Kidney glomerular epithelial cell (primary cell): ENCODE measurements around the gene DOK7.

Experiments used
- DNase-seq: peaks from one replicate; lab custom pipeline; 2025; lab: John Stamatoyannopoulos, UW

DOK7 gene

GRCh38 chr4:3463556-3464348, 646 bp downstream of the DOK7 start:
- no peak for DNase-seq

GRCh38 chr4:3464349-3464905, 1.3 kb downstream of the DOK7 start:
- no peak for DNase-seq

DNA sequence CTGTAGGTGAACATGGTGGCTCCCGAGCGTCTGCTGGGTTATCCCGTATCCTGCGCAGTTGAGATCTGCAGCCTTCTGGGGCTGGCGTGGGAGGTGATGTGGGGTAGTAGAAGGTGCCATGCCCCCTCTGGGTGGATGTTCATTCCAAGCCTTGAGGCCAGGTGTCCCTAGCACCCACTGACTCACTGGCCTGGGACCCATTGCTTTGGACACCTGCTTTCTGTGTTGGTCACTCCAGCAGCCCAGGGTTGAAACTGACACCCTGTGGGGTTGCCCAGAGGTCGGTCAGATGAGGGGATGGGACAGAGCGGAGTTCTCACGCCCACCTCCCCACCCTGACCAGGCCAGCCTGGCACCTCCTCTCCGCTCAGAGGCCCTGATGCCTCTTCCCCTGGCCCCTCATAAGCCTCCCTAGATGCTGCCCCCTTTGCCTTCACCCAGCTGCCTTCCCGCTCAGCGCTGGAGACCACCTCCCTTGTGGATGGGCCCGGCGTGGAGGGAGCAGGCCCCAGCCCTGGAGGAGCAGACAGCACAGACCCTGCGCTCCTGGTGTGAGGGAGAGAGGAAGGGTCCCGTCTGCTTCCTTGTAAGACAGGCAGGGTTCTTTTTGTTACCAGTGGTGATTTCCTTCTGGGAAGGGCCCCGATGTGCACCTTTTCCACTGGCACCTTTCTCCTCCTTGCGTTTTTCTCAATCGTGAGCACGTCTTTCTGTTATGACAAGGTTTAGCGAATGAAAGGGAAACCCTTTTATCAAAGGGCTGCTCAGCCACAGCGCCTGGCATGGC, 2.0 kb downstream of the DOK7 start:
- DNase-seq, result no peak

DNA sequence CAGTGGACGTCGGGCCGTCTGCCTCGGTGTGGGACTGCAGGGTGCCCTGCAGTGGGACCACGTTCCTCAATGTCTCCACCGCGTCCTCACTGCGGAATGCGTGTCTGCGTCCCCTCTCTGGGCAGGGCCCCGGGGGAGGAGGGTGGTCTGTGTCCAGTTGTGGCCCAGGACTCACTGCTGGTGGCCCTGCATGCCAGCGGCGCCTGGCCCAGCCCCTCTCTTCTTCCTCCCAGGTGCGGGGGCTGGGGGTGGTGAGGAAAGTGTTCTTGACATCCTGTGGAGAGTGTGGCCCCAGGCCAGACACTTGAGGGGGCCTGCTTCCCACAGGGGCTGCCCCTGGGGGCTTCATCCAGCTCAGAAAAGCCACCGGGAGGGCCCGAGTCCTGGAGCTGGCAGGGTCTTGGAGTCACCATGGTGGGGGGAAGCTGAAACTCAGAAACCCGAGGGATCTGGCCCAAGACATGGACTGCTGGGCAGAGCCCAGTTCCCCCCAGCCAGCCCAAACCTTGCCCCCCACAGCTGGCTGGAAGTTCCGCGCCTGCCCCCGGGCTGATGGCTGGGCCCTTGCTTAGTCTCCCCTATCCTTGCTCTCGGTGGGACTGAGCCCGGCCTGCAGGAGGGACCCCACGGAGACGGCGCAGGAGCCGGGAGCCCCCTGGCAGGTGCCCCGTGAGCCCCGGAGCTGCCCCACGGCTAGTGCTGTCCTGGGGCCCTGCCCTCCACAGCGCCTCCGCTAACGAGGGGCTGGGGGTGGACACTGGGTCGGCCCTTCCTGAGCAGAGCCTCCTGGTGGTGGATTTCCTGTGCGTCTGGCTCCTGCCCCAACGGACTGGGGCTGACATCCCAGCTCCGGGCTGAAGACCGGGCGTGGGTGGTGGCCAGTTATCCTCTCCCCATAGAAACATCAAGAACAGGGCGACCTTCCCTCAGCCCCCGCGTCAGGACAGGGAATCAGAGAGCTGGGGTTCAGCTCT, 2.9 kb downstream of the DOK7 start:
- no peak for DNase-seq

- no peak for DNase-seq
These were observed 3.8 kb downstream of the DOK7 start for GRCh38 chr4:3466691-3467600.

DNA sequence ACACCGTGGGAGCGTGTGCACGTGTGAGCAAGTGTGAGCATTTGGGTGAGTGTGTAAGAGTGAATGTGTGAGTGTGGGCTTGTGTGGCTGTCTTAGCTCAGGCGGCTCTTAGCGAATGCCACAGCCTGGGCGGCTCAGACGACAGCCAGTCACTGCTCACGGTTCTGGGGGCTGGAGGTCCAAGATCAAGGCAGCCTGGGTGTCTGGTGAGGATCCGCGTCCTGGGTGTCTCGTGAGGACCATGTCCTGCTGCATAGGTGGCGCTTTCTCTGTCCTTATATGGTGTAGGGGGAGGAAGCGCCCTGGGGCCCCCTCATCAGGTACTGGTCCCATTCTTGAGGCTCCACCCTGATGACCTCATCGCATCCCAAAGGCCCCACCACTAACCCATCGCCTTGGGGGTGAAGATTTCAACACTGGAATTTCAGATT, 4.5 kb downstream of the DOK7 start:
- DNase-seq, result no peak

DNA sequence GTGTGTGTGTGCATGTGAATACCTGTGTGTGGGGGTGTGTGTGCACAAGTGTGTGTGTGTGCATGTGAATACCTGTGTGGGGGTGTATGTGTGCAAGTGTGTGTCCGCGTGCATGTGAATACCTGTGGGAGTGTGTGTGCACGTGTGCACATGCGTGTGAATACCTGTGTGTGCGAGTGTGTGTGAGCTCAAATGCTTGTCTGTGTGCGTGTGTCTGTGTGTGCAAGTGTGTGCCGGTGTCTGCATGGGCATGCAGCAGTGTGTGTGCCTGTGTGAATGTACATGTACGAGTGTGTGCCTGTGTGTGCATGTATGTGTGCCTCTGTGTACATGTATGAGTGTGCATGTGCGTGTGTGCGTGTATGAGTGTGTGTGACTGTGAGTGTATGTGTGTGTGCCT, 5.0 kb downstream of the DOK7 start:
- DNase-seq, result no peak

GRCh38 chr4:3468804-3469203, 5.7 kb downstream of the DOK7 start:
- no peak for DNase-seq

DNA sequence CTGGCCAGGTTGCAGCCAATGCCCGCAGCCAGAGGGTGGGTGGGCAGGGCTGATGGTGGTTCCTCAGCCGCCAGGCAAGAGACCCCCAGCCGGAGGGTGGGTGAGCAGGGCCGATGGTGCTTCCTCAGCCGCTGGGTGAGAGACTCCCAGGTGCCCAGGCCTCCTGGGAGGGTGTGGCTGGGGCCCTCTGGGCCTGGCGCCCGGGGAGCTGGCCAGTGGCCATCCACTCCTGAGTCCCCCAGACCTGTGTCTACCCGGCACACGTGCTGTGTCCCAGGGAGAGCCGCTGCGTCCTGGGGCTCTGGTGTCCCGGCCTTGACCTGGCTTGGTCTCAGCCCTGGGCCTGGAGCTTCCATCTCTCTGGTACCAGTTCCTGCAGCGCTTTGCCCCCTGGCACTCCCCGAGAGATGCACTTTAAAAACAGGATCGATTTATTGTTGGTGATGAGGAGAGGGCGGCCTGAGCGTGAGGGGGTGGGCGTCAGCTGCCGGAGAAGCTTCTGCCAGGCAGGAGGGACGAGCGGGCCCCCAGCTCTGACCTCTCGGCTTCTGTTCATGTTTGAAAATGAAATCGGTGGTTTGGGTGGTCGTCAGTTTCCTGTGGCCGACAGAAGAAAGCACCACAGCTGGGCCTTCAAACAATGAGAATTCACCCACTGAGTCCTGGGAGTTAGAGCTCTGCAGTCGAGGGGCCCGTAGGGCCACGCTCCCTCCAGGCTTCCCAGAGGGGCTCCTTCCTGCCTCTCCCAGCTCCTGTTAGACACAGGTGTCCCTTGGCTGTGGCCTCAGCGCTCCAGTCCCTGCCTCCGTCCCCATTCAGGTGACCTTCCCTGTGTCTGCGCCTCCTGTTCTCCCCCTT, 6.5 kb downstream of the DOK7 start:
- DNase-seq, result no peak

DNA sequence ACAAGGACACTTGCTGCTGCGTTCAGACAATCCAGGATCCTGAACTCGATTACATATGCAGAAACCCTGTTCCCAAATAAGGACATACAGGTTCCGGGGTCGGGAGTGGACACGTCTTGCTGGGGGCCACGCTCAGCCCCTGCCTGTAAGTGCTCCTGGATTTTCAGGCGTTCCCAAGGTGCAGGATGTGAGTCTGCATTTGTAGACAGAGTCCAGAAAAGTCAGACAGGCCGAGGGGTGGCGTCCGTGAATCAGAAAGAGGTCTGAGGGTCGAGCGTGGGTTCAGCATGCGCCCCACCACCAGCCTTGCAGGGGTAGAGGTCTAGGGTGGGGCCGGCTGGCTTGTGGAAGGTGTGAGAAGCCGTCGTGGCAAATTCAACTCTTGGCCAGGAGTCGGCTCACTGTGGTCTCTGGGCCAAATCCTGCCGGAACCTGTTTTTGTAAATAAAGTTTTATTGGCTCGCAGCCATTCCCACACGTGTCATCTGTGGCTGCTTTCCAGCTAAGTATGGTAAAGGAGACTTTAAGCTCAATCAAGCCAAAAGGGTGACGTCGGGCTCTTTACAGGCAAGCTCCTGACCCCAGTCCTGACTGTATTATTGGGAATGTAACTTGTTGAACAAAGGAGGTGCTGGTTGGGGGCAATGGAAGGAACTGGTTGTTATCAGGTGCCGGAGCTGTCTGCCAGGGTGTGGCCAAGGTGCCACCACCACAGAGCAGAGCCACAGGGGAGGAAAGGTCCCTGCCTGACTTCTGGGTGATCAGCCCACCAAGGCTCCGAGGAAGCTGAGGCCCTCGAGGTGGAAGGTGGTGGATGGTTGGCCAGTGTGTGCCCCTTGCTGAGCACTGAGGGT, 7.4 kb downstream of the DOK7 start:
- no peak for DNase-seq

- no peak for DNase-seq
These were observed 8.1 kb downstream of the DOK7 start for GRCh38 chr4:3471098-3471760.

GRCh38 chr4:3471886-3472285, 8.8 kb downstream of the DOK7 start:
- DNase-seq, result no peak

GRCh38 chr4:3472411-3473141, 9.5 kb downstream of the DOK7 start:
- DNase-seq, result no peak

DNA sequence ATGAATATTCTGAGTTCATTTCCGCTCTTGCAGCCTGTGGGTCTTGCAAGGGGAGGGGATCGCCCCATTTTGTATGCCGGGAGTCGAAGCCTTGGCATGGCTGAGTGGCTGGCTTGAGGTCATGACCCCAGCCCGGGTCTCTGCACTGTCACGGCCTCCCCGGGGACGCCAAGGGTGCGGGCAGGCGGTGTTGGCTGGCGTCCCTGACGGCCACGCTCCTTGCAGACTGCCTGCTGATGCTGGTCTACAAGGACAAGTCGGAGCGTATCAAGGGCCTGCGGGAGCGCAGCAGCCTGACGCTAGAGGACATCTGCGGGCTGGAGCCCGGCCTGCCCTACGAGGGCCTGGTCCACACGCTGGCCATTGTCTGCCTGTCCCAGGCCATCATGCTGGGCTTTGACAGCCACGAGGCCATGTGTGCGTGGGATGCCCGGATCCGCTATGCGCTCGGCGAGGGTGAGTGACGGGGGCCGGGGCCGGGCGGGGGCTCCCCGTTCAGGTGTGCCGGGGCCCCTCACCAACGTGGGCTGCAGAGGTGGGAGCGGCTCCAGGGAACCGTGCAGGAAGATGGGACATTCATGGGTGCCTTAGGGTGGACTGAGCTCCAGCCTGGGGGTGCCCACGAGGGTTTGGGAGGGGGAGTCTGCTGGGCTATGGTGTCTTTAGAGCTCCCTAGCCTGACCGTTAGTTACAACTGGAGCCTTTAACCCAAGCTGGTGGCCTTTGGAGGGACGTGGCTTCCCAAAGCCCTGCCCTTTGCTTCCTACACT, 10.3 kb downstream of the DOK7 start:
- no peak for DNase-seq

GRCh38 chr4:3473996-3474765, 11.1 kb downstream of the DOK7 start:
- DNase-seq, result no peak
